Activated naive CD8-positive, alpha-beta T cell treated with anti-CD3 and anti-CD28 coated beads, Interleukin-2, amount 50 U/mL, for 24 hours (primary cell): ENCODE results near the gene OTOG.

Source experiments
- ATAC-seq: fragments of 150-1000 bp; cut with Tn5 transposase; one replicate; pipeline ENCODE4 v1.10.0; 2021
- DNase-seq: peaks from one replicate; pipeline ENCODE4 v3.0.0; 2021
- H3K27ac Mint-ChIP-seq: one replicate; pipeline ENCODE4 v1.8.0; 2021; ENCODE audit warnings: mild to moderate bottlenecking, mixed read lengths
- H3K27me3 Mint-ChIP-seq: one replicate; pipeline ENCODE4 v1.8.0; 2021; ENCODE audit warnings: mixed read lengths
- H3K36me3 Mint-ChIP-seq: one replicate; pipeline ENCODE4 v1.8.0; 2021; ENCODE audit warnings: low read depth, mixed read lengths
- H3K4me1 Mint-ChIP-seq: one replicate; pipeline ENCODE4 v1.8.0; 2021; ENCODE audit warnings: mixed read lengths
- H3K4me3 Mint-ChIP-seq: one replicate; pipeline ENCODE4 v1.8.0; 2021; ENCODE audit warnings: mild to moderate bottlenecking, moderate library complexity, mixed read lengths
- H3K9me3 Mint-ChIP-seq: one replicate; pipeline ENCODE4 v1.8.0; 2021; ENCODE audit warnings: mixed read lengths

Gene OTOG, protein sequence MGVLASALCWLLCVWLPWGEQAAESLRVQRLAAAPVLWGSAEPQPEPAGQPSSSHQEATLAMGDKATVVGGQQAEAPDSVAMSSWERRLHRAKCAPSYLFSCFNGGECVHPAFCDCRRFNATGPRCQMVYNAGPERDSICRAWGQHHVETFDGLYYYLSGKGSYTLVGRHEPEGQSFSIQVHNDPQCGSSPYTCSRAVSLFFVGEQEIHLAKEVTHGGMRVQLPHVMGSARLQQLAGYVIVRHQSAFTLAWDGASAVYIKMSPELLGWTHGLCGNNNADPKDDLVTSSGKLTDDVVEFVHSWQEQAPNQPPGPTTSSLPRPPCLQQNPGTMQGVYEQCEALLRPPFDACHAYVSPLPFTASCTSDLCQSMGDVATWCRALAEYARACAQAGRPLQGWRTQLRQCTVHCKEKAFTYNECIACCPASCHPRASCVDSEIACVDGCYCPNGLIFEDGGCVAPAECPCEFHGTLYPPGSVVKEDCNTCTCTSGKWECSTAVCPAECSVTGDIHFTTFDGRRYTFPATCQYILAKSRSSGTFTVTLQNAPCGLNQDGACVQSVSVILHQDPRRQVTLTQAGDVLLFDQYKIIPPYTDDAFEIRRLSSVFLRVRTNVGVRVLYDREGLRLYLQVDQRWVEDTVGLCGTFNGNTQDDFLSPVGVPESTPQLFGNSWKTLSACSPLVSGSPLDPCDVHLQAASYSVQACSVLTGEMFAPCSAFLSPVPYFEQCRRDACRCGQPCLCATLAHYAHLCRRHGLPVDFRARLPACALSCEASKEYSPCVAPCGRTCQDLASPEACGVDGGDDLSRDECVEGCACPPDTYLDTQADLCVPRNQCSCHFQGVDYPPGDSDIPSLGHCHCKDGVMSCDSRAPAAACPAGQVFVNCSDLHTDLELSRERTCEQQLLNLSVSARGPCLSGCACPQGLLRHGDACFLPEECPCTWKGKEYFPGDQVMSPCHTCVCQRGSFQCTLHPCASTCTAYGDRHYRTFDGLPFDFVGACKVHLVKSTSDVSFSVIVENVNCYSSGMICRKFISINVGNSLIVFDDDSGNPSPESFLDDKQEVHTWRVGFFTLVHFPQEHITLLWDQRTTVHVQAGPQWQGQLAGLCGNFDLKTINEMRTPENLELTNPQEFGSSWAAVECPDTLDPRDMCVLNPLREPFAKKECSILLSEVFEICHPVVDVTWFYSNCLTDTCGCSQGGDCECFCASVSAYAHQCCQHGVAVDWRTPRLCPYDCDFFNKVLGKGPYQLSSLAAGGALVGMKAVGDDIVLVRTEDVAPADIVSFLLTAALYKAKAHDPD (N-terminal part only)

DNA sequence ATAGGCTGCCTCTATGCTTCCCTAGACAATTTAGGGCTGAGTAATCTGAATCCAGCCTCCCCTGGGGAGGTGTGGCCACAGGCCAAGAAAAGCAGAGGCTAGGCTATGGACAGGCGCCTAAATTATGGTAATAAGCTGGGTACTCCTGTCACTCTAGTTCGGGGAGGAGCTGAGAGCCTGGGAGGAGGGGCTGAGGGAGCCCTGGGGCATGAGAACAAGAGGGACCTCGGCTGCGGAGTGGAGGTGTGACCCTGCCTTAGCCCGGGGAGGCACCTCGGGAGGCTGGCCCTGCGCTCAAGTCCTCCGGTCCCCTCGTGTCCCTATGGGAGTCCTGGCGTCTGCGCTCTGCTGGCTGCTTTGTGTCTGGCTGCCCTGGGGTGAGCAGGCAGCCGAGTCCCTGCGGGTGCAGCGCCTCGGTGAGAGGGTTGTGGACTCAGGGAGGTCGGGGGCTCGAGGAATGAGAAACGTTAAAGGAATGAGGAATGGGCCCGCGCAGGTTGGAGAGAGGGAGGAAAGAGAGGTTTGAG lies at the start of gene OTOG:
OTOG (plus strand) TSS at position 209 of the 527 bp plus-strand sequence; CDS start at position 323, 114 bp downstream.
- H3K4me3 Mint-ChIP-seq: no peak within 1 kb of the TSS
- no peaks in the 10 kb centered on the region for H3K36me3 Mint-ChIP-seq
- peaks cover 34% of the 10 kb centered on the region for H3K27me3 Mint-ChIP-seq
- no peak within 1 kb of the TSS for H3K27ac Mint-ChIP-seq
- peaks cover 7% of the 10 kb centered on the region for H3K4me1 Mint-ChIP-seq
- no peaks in the 10 kb centered on the region for H3K9me3 Mint-ChIP-seq
- DNase-seq: no peak
- ATAC-seq: no peak

DNA sequence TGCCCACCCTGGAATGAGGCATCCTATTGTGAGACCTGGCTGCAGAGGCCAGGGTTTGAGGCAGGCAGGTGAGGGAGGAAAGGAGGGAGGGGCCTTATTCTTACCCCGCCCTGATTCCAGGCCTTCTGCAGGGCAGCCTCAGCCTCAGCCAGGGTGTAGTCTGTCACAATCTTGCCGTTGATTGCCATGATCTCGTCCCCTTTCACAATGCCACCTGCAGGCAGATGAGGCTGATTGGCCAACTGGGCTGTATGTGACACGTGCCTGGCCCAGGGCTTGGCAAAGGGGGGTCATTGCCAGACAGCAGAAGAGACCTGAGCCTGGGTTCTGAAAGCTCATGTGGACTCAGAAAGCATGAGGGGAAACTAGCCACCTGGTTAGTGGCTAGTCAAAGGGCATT lies 49.0 kb upstream of the OTOG start:
- Mint-ChIP-seq H3K36me3 (no peaks in the 10 kb centered on the region), H3K4me1 (no peaks in the 10 kb centered on the region), H3K27me3 (no peaks in the 10 kb centered on the region), H3K27ac (no peak overlapping the region), H3K4me3 (no peak overlapping the region), H3K9me3 (no peaks in the 10 kb centered on the region)
- DNase-seq (no peak), ATAC-seq (no peak)

DNA sequence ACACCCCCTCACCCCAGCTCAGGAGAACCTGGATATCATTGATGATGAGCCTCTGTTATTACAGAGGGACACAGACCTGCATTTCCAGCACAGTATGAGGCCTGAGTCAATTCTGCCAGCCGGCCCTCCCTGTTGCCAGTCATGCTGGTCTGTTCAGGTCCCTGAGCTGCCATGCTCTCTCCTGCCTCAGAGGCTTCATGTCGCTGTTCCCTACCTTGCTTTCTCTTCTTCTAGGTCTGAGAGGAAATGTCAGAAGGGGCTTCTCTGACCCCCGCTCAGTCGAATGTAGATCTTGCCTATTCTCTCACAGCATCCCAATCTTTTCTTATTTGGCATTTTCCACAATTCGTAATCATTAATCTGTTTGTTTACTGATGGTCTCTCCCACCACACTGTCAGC lies 48.6 kb upstream of the OTOG start:
- Mint-ChIP-seq H3K4me1 (no peaks in the 10 kb centered on the region), H3K27me3 (no peaks in the 10 kb centered on the region), H3K27ac (no peak overlapping the region), H3K9me3 (no peaks in the 10 kb centered on the region), H3K4me3 (no peak overlapping the region), H3K36me3 (no peaks in the 10 kb centered on the region)
- DNase-seq (no peak), ATAC-seq (no peak)

DNA sequence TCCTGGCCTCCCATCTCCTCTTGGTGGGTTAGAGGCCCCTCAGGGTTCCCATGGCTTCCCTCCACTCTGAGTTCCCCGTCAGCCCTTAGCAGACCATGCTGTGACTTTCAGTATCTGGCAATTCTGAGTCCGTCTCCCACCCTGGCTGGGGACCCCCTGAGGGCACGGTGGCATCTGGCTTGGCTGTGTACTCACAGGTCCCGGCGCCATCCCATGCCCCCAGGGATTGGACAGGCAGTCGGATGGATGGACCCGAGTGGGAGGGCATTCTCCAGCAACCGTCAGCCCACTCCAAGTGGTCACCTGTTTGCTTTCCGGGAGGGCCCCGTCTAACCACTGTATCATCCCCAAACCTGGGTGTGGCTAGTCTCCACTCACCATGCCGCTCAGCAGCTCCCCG lies 46.4 kb upstream of the OTOG start:
- Mint-ChIP-seq H3K9me3 (no peaks in the 10 kb centered on the region), H3K27me3 (peaks cover 2% of the 10 kb centered on the region), H3K4me3 (no peak overlapping the region), H3K36me3 (no peaks in the 10 kb centered on the region), H3K27ac (no peak overlapping the region), H3K4me1 (no peaks in the 10 kb centered on the region)
- DNase-seq (no peak), ATAC-seq (no peak)

- no peak overlapping the region for H3K27ac Mint-ChIP-seq
- H3K4me3 Mint-ChIP-seq: no peak overlapping the region
- ATAC-seq (no peak), DNase-seq (no peak)
- peaks cover 4% of the 10 kb centered on the region for H3K27me3 Mint-ChIP-seq
- no peaks in the 10 kb centered on the region for H3K36me3 Mint-ChIP-seq
- no peaks in the 10 kb centered on the region for H3K9me3 Mint-ChIP-seq
- H3K4me1 Mint-ChIP-seq: no peaks in the 10 kb centered on the region
These were observed 44.4 kb upstream of the OTOG start for GRCh38 chr11:17502630-17503029.

DNA sequence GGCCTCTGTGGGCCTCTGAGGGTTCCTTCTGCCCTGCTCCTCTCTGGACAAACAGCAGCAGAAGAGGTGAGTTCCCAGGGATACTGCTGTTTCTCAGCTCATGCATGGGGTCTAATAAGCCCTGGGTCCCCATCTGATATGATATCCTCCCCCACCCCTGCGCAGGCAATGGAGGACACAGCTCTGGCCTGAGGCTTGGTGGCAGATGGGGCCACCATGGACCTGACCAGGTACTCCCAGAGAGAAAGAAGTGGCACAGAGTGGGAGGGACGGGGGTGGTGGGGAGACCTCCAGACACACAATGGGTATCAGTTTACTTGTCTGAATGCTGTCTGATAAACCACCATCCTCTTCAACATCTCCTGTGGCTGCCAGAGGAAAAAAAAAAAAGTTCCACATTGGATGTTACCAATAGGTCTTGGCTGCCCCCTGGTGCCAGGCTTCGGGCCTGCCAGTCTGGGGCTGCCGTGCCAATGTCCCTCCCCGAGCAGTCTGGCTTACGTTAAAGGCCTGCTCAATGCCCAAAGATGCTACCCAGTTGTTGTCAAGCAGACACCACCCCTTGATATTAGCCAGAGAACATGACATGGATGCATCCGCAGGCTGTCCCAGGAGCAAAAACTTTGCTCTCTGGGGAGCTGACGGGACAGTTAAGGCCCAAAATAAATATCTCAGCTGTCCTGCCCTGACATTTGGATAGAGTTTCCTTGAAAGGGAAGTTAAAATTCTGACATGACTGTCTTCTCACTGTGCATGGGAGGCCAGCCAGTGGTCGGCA lies 42.5 kb upstream of the OTOG start:
- DNase-seq: peak; percentile 84
- H3K27ac Mint-ChIP-seq: no peak overlapping the region
- no peaks in the 10 kb centered on the region for H3K4me1 Mint-ChIP-seq
- no peaks in the 10 kb centered on the region for H3K9me3 Mint-ChIP-seq
- H3K27me3 Mint-ChIP-seq: peaks cover 7% of the 10 kb centered on the region
- no peaks in the 10 kb centered on the region for H3K36me3 Mint-ChIP-seq
- H3K4me3 Mint-ChIP-seq: no peak overlapping the region
- ATAC-seq: peak; percentile 60

DNA sequence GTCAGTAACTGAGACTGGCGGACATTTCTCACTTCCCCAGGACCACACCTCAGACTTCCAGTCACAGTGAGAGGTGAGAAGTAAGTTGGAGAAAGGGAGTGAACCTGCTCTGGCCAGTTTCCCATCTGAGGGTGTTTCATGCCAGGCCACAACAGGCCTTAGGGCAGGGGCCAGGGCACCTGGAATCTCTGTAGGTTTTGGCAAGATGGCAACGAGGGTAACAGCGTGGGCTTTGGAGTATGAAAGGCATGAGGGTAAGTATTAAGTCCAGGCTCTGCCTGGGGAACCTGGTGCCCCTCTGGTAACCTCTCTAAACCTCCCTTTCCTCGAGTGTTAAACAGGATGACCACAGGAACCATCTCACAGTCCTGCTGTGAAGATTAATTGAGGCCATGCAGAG lies 41.9 kb upstream of the OTOG start:
- DNase-seq: no peak
- Mint-ChIP-seq H3K4me1 (no peaks in the 10 kb centered on the region), H3K27me3 (peaks cover 9% of the 10 kb centered on the region), H3K36me3 (no peaks in the 10 kb centered on the region), H3K9me3 (no peaks in the 10 kb centered on the region), H3K27ac (no peak overlapping the region), H3K4me3 (no peak overlapping the region)
- ATAC-seq: no peak

DNA sequence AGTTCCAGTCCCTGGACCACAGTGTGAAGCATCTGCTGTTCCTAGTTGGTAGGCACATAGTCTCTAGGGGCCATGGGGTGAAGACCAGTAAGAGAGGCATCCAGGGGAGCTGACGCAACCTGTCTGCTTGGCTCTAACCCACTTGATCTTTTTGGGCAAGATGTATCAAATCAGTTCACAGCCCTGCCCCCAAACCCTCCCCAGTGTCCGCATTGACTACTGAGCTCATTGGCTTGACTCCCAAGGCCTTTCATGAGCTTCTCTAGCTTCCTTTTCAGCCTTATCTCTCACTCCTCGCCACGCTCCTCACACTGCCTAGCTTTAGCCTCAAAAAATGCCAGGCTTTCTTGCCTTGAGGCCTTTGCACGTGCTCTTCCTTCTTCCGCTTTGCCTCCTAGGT lies 40.7 kb upstream of the OTOG start:
- DNase-seq: no peak
- H3K27ac Mint-ChIP-seq: no peak overlapping the region
- no peak overlapping the region for H3K4me3 Mint-ChIP-seq
- no peaks in the 10 kb centered on the region for H3K9me3 Mint-ChIP-seq
- ATAC-seq: no peak
- H3K27me3 Mint-ChIP-seq: peaks cover 9% of the 10 kb centered on the region
- H3K36me3 Mint-ChIP-seq: no peaks in the 10 kb centered on the region
- no peaks in the 10 kb centered on the region for H3K4me1 Mint-ChIP-seq

DNA sequence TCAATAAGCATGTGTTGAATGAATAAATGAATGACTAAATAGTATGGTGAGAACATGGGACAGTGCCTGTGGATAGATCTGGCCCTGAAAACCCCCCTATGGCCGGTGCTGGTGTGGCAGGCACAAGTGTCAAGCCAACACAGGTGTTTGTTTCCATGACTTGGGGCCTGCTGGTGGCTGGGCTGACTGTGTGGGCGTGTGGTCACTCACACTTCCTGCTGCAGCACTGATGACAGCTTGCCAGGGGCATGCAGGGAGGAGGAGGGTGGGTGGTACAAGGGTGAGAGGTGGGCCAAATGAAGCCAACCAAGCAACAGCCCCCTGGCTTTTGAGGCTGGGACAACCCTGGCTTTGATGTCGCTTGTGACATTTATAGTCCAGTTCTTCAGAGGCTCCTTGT lies 40.1 kb upstream of the OTOG start:
- ATAC-seq (no peak), DNase-seq (peak; percentile 10)
- Mint-ChIP-seq H3K36me3 (no peaks in the 10 kb centered on the region), H3K27me3 (peaks cover 9% of the 10 kb centered on the region), H3K27ac (no peak overlapping the region), H3K4me1 (no peaks in the 10 kb centered on the region), H3K9me3 (no peaks in the 10 kb centered on the region), H3K4me3 (no peak overlapping the region)

DNA sequence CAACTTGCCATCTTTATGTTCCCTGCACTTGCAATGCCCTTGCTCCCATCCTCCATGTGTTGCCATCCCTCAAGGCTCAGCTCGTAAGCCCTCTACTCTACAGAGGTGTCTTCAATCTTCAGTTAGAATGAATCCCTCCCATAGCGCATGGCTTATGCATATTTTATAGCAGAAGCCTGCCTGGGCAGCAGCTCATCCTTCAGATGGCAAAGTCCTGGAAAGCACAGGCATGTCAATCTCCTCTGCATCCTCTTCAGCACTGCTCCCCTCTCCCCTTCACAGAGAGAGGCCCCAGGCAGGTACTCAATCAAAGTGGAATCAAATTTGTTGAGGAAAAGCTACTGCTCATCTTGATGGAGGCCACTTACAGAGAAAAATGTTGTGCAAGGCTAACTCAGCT lies 39.3 kb upstream of the OTOG start:
- no peak for DNase-seq
- Mint-ChIP-seq H3K36me3 (no peaks in the 10 kb centered on the region), H3K9me3 (no peaks in the 10 kb centered on the region), H3K4me3 (no peak overlapping the region), H3K27me3 (peaks cover 9% of the 10 kb centered on the region), H3K27ac (no peak overlapping the region), H3K4me1 (no peaks in the 10 kb centered on the region)
- no peak for ATAC-seq

DNA sequence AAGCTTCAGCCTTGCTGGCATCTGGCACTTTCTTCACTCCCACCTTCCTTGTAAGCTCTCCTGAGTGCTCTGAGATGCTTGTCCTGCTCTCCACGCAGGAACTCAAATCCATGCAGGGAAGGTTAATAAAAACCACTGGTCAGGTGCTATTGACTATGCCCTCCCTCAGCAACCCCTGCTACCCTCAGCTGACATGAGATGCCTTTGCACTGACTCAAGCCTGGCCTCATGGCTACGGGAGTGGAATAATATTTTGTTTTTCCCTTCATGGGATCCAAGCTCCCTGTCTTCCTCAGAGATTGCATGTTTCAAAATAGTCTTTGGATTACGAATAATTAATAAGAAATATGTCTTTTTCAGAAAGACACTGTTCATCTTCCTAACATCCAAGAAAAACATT lies 38.8 kb upstream of the OTOG start:
- Mint-ChIP-seq H3K9me3 (no peaks in the 10 kb centered on the region), H3K4me3 (no peak overlapping the region), H3K27ac (no peak overlapping the region), H3K4me1 (no peaks in the 10 kb centered on the region), H3K27me3 (peaks cover 9% of the 10 kb centered on the region), H3K36me3 (no peaks in the 10 kb centered on the region)
- ATAC-seq (no peak), DNase-seq (no peak)

- Mint-ChIP-seq H3K9me3 (no peaks in the 10 kb centered on the region), H3K27ac (no peak overlapping the region), H3K4me1 (peaks cover 3% of the 10 kb centered on the region), H3K36me3 (no peaks in the 10 kb centered on the region), H3K4me3 (no peak overlapping the region), H3K27me3 (peaks cover 9% of the 10 kb centered on the region)
- no peak for DNase-seq
- ATAC-seq: no peak
These were observed 38.3 kb upstream of the OTOG start for GRCh38 chr11:17508791-17509190.

- ATAC-seq: no peak
- Mint-ChIP-seq H3K27me3 (peaks cover 7% of the 10 kb centered on the region), H3K4me3 (no peak overlapping the region), H3K27ac (no peak overlapping the region), H3K4me1 (peaks cover 3% of the 10 kb centered on the region), H3K36me3 (no peaks in the 10 kb centered on the region), H3K9me3 (no peaks in the 10 kb centered on the region)
- DNase-seq: no peak
These were observed 36.4 kb upstream of the OTOG start for GRCh38 chr11:17510507-17511206.
